GM12878 (cell line): ENCODE data around the gene RFX3. TPM values are rescaled to one million over a fixed set of nuclear protein-coding genes. Genes with fewer than 3 reads are reported as not detected.

Experiments
- ATAC-seq: fragments of 200-7000 bp; cut with Tn5 transposase; 3 replicates; pipeline ENCODE4 v1.9.1; 2020; ENCODE audit warnings: mild to moderate bottlenecking, moderate library complexity
- BruUV-seq: library from RNA; stranded (reverse); fragments of 400-500 nt; replicated peaks from 2 replicates; lab custom pipeline; 2021; lab: Mats Ljungman, UMichigan
- CTCF ChIA-PET: fragments of 300-600 bp; sonication (Branson Sonifier 250); formaldehyde crosslinking; extraction: SDS; loops from one replicate; lab custom pipeline; 2021; ENCODE audit warnings: inconsistent platforms; lab: Yijun Ruan, JAX
- POLR2A ChIA-PET: fragments of 350-600 bp; formaldehyde crosslinking; extraction: SDS; loops from one replicate; lab custom pipeline; 2021; ENCODE audit warnings: inconsistent platforms; lab: Charles Lee
- RAD21 ChIA-PET: fragments of 300-600 bp; sonication (Branson Sonifier 250); formaldehyde crosslinking; loops from one replicate; lab custom pipeline; 2023; ENCODE audit warnings: antibody characterized with exemption; ENCODE audit not compliant: unreplicated experiment; lab: Charles Lee
- SMC1A ChIA-PET: fragments of 300-600 bp; sonication (Branson Sonifier 250); formaldehyde crosslinking; loops from one replicate; lab custom pipeline; 2023; ENCODE audit not compliant: unreplicated experiment, uncharacterized antibody; lab: Charles Lee
- DNase-seq: peaks from one replicate; pipeline ENCODE4 v3.0.0-alpha.2; 2011; ENCODE audit warnings: low read depth, low spot score
- FAIRE-seq: peaks from 3 replicates; lab custom pipeline; 2011; peaks lifted over from hg19 to GRCh38; lab: Jason Lieb, UNC
- H2AFZ ChIP-seq: 2 replicates; pipeline ENCODE4 v1.6.0; 2011; ENCODE audit warnings: low read depth, low read length, control low read depth; ENCODE audit not compliant: control insufficient read depth
- H3K27ac ChIP-seq: 2 replicates; pipeline ENCODE4 v1.5.1; 2011; ENCODE audit warnings: control low read depth; ENCODE audit not compliant: control insufficient read depth, insufficient read depth
- H3K27me3 ChIP-seq, 2 experiments: replicated peaks in 1 of 2; 2 replicates each; pipeline versions ENCODE4 v1.6.0 to v1.6.1; 2011; ENCODE audit warnings: low read length in 1 of 2; ENCODE audit not compliant: control insufficient read depth in 2 of 2, insufficient read depth in 2 of 2
- H3K36me3 ChIP-seq, 2 experiments: 2 replicates each; pipeline ENCODE4 v1.5.1; 2011; ENCODE audit warnings: low read length in 1 of 2; ENCODE audit not compliant: control insufficient read depth in 2 of 2, insufficient read depth in 2 of 2
- H3K4me1 ChIP-seq: 2 replicates; pipeline ENCODE4 v1.6.1; 2011; ENCODE audit warnings: mild to moderate bottlenecking, low read length, moderate library complexity, mixed read lengths; ENCODE audit not compliant: control insufficient read depth, insufficient read depth
- H3K4me2 ChIP-seq: 2 replicates; pipeline ENCODE4 v1.6.0; 2011; ENCODE audit warnings: control low read depth; ENCODE audit not compliant: control insufficient read depth, insufficient read depth
- H3K4me3 ChIP-seq: fragments of 200-600 bp; sonication (generic); 2 replicates; pipeline ENCODE4 v1.5.1; 2016
- H3K79me2 ChIP-seq: 2 replicates; pipeline ENCODE4 v1.6.0; 2011; ENCODE audit warnings: low read length; ENCODE audit not compliant: control insufficient read depth, insufficient read depth
- H3K9ac ChIP-seq: 2 replicates; pipeline ENCODE4 v1.8.0; 2011; ENCODE audit warnings: low read length, control low read depth, mixed read lengths; ENCODE audit not compliant: control insufficient read depth, insufficient read depth
- H3K9me3 ChIP-seq: replicated peaks from 3 replicates; pipeline ENCODE4 v1.5.1; 2011; ENCODE audit warnings: mild to moderate bottlenecking, low read length; ENCODE audit not compliant: control insufficient read depth, insufficient read depth
- H4K20me1 ChIP-seq: 2 replicates; pipeline ENCODE4 v1.6.0; 2011; ENCODE audit not compliant: control insufficient read depth, insufficient read depth
- ASH2L ChIP-seq: fragments of 300-600, 200-600 bp; sonication (generic); IDR thresholded peaks from 2 replicates; pipeline ENCODE4 v1.6.1; 2017; ENCODE audit warnings: low read depth, mild to moderate bottlenecking, borderline replicate concordance
- CHD1 ChIP-seq: IDR thresholded peaks from 2 replicates; pipeline ENCODE4 v1.6.1; 2012; ENCODE audit warnings: low read depth, low read length, improper control_type of control experiment
- CHD4 ChIP-seq: fragments of 200-600 bp; sonication (generic); IDR thresholded peaks from 2 replicates; pipeline ENCODE4 v1.6.1; 2016; ENCODE audit warnings: mild to moderate bottlenecking
- ESRRA ChIP-seq: IDR thresholded peaks from 2 replicates; pipeline ENCODE4 v1.6.1; 2012; ENCODE audit warnings: mild to moderate bottlenecking, low read length, improper control_type of control experiment
- FOXK2 ChIP-seq: fragments of 450-650 bp; IDR thresholded peaks from 2 replicates; pipeline ENCODE4 v1.6.1; 2017; ENCODE audit warnings: mild to moderate bottlenecking, moderate library complexity
- KDM1A ChIP-seq: fragments of 200-600 bp; sonication (generic); IDR thresholded peaks from 2 replicates; pipeline ENCODE4 v1.6.1; 2016; ENCODE audit warnings: borderline replicate concordance
- NFIC ChIP-seq: IDR thresholded peaks from 2 replicates; pipeline ENCODE4 v1.6.1; 2012; ENCODE audit warnings: low read depth, mild to moderate bottlenecking, inconsistent platforms, low read length, moderate library complexity
- RFX5 ChIP-seq: IDR thresholded peaks from 2 replicates; pipeline ENCODE4 v1.6.1; 2011; ENCODE audit warnings: low read depth, low read length, improper control_type of control experiment
- SIX5 ChIP-seq: IDR thresholded peaks from 2 replicates; pipeline ENCODE4 v1.6.1; 2011; ENCODE audit warnings: mild to moderate bottlenecking, low read depth, low read length, moderate library complexity; ENCODE audit not compliant: severe bottlenecking
- TBL1XR1 ChIP-seq: IDR thresholded peaks from 2 replicates; pipeline ENCODE4 v1.6.1; 2012; ENCODE audit warnings: low read depth, low read length, improper control_type of control experiment
- YY1 ChIP-seq: IDR thresholded peaks from 2 replicates; pipeline ENCODE4 v1.6.1; 2011; ENCODE audit warnings: low read depth, mild to moderate bottlenecking, low read length
- ZNF217 ChIP-seq: fragments of 450-650 bp; IDR thresholded peaks from 2 replicates; pipeline ENCODE4 v1.6.1; 2017; ENCODE audit warnings: antibody characterized with exemption, mild to moderate bottlenecking
- ZNF384 ChIP-seq: IDR thresholded peaks from 2 replicates; pipeline ENCODE4 v1.6.1; 2012; ENCODE audit warnings: low read depth, mild to moderate bottlenecking, low read length, improper control_type of control experiment, borderline replicate concordance
- ZNF622 ChIP-seq: fragments of 450-650 bp; IDR thresholded peaks from 2 replicates; pipeline ENCODE4 v1.6.1; 2017; ENCODE audit warnings: mild to moderate bottlenecking, inconsistent platforms
- WGBS: methylation state at CpG from one replicate; pipeline ENCODE4 v1.1.6; 2016; ENCODE audit warnings: low lambda C conversion rate; ENCODE audit not compliant: insufficient replicate concordance, insufficient coverage; ENCODE audit errors: missing lambda C conversion rate; 5-methylcytosine and 5-hydroxymethylcytosine counted together
- in situ Hi-C: fragments of 300-500 bp; cut with MboI; formaldehyde crosslinking; loops from 9 replicates; pipeline ENCODE4 v1.14.3; 2018; ENCODE audit warnings: mixed read lengths
- intact Hi-C: fragments of 100-400 bp; cut with micrococcal nuclease; formaldehyde crosslinking; loops from one replicate; pipeline ENCODE4 v1.14.2; 2022; ENCODE audit not compliant: unreplicated experiment
- polyA plus RNA-seq, 11 experiments: library from polyadenylated mRNA; depleted of rRNA in 4 of 11; unstranded in 6 of 11; stranded (reverse) in 5 of 11; fragments of >200 nt; fragmentation: Nextera tagmentation in 4 of 11; fragmentation: Illumina TruSeq in 1 of 11; extraction: Ambion mirVana in 4 of 11; extraction: Trizol in 1 of 11; gene quantifications; 1 replicate in 1 of 11; 2 replicates in 10 of 11; pipeline versions ENCODE4 v1.2.1 to v1.2.3, GENCODE V29; 2011 to 2016; ENCODE audit warnings: inconsistent platforms in 2 of 11, missing spikeins in 2 of 11, low read depth in 1 of 11
- total RNA-seq, 4 experiments: library from RNA; depleted of rRNA in 3 of 4; stranded (reverse); fragments of >200 nt in 3 of 4; fragmentation: Illumina TruSeq in 1 of 4; extraction: Trizol in 1 of 4; gene quantifications; 2 replicates each; pipeline versions ENCODE4 v1.2.1 to v1.2.3, GENCODE V29; 2013 to 2021
- TF ChIP-seq, protein P1 (sequence below): fragments of 450-650 bp; IDR thresholded peaks from 2 replicates; pipeline ENCODE4 v1.6.1; 2016; ENCODE audit warnings: mild to moderate bottlenecking, moderate library complexity, borderline replicate concordance
- TF ChIP-seq, protein P2 (sequence below): fragments of 450-650 bp; IDR thresholded peaks from 2 replicates; pipeline ENCODE4 v1.6.1; 2014; ENCODE audit warnings: mild to moderate bottlenecking
- TF ChIP-seq, protein P3 (sequence below): fragments of 150-350 bp; IDR thresholded peaks from 2 replicates; pipeline ENCODE4 v1.6.1; 2014; ENCODE audit warnings: mild to moderate bottlenecking, low read depth, low read length

Gene RFX3
- total and polyA plus RNA-seq, 10 of the 15 experiments (the other 5 are each of a cell fraction or from before 2014, with no cell fraction given): 1.2 to 26.4 (median 6.7) TPM

DNA sequence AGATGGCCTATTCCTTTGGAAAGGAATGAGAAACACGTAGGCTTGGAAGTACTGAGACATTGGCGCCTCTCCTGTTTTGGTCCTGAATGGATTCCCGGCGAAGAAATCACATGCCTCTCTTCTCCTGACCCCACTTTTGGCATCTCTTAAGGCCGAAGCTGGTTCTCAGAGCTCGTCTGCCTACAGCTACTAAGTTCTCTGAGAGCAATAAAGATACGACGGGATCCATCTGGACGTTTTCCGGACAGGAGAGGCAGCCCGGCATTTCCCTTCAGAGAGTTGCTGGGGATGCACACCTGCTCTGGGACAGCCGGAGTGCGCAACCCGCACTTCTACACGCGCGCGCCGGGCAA is 345.1 kb downstream of the RFX3 start:
- TF ChIP-seq SIX5 (no peak), CHD1 (no peak), ZNF217 (no peak), ASH2L (no peak), KDM1A (no peak), FOXK2 (no peak), YY1 (no peak), ESRRA (no peak), TBL1XR1 (no peak), ZNF384 (no peak), CHD4 (no peak), NFIC (no peak), ZNF622 (no peak), RFX5 (no peak)
- TF ChIP-seq, protein P1, sequence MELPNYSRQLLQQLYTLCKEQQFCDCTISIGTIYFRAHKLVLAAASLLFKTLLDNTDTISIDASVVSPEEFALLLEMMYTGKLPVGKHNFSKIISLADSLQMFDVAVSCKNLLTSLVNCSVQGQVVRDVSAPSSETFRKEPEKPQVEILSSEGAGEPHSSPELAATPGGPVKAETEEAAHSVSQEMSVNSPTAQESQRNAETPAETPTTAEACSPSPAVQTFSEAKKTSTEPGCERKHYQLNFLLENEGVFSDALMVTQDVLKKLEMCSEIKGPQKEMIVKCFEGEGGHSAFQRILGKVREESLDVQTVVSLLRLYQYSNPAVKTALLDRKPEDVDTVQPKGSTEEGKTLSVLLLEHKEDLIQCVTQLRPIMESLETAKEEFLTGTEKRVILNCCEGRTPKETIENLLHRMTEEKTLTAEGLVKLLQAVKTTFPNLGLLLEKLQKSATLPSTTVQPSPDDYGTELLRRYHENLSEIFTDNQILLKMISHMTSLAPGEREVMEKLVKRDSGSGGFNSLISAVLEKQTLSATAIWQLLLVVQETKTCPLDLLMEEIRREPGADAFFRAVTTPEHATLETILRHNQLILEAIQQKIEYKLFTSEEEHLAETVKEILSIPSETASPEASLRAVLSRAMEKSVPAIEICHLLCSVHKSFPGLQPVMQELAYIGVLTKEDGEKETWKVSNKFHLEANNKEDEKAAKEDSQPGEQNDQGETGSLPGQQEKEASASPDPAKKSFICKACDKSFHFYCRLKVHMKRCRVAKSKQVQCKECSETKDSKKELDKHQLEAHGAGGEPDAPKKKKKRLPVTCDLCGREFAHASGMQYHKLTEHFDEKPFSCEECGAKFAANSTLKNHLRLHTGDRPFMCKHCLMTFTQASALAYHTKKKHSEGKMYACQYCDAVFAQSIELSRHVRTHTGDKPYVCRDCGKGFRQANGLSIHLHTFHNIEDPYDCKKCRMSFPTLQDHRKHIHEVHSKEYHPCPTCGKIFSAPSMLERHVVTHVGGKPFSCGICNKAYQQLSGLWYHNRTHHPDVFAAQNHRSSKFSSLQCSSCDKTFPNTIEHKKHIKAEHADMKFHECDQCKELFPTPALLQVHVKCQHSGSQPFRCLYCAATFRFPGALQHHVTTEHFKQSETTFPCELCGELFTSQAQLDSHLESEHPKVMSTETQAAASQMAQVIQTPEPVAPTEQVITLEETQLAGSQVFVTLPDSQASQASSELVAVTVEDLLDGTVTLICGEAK: no peak
- TF ChIP-seq, protein P2, sequence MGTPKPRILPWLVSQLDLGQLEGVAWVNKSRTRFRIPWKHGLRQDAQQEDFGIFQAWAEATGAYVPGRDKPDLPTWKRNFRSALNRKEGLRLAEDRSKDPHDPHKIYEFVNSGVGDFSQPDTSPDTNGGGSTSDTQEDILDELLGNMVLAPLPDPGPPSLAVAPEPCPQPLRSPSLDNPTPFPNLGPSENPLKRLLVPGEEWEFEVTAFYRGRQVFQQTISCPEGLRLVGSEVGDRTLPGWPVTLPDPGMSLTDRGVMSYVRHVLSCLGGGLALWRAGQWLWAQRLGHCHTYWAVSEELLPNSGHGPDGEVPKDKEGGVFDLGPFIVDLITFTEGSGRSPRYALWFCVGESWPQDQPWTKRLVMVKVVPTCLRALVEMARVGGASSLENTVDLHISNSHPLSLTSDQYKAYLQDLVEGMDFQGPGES: no peak
- TF ChIP-seq, protein P3, sequence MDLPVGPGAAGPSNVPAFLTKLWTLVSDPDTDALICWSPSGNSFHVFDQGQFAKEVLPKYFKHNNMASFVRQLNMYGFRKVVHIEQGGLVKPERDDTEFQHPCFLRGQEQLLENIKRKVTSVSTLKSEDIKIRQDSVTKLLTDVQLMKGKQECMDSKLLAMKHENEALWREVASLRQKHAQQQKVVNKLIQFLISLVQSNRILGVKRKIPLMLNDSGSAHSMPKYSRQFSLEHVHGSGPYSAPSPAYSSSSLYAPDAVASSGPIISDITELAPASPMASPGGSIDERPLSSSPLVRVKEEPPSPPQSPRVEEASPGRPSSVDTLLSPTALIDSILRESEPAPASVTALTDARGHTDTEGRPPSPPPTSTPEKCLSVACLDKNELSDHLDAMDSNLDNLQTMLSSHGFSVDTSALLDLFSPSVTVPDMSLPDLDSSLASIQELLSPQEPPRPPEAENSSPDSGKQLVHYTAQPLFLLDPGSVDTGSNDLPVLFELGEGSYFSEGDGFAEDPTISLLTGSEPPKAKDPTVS: no peak
- WGBS: 54% methylated on average over 16 of the region's 19 CpGs
- ATAC-seq: no peak
- ChIA-PET POLR2A (no interaction called here), CTCF (no interaction called here), SMC1A (interaction anchor here (1.3 kb wide), 1 partner anchor 322 kb away, joined by 5 read pairs; no protein-coding TSS in a partner anchor), RAD21 (interaction anchor here (0.7 to 1.3 kb wide), 2 partner anchors 10 to 515 kb away, joined by 3 read pairs; no protein-coding TSS in a partner anchor)
- Histone ChIP-seq H4K20me1 (no peaks in the 10 kb centered on the region), H3K4me3 (no peak overlapping the region), H2AFZ (no peak overlapping the region), H3K9ac (no peak overlapping the region), H3K4me2 (no peak overlapping the region), H3K4me1 (no peaks in the 10 kb centered on the region), H3K27ac (no peak overlapping the region), H3K79me2 (no peaks in the 10 kb centered on the region), H3K36me3 (no peaks in the 10 kb centered on the region), H3K9me3 (no peaks in the 10 kb centered on the region), H3K27me3 (peaks cover 7 to 9% of the 10 kb centered on the region in 2 experiments)
- intact Hi-C loops: loop anchor here (2.0 kb wide), 1 partner anchor 324 kb away; no protein-coding TSS in a partner anchor
- BruUV-seq: no TSS peak
- in situ Hi-C loops: loop anchor here (5.0 kb wide), 1 partner anchor 323 kb away; no protein-coding TSS in a partner anchor
- no peak for DNase-seq
- no peak for FAIRE-seq
